NCI-H146 (cell line): ENCODE measurements around the gene PLXNC1.
A peak's percentile ranks its signal among the peaks of the same experiment; 100 is the strongest.

ENCODE experiments used
- DNase-seq: peaks from one replicate; lab custom pipeline; 2025; lab: John Stamatoyannopoulos, UW

The PLXNC1 gene

DNA sequence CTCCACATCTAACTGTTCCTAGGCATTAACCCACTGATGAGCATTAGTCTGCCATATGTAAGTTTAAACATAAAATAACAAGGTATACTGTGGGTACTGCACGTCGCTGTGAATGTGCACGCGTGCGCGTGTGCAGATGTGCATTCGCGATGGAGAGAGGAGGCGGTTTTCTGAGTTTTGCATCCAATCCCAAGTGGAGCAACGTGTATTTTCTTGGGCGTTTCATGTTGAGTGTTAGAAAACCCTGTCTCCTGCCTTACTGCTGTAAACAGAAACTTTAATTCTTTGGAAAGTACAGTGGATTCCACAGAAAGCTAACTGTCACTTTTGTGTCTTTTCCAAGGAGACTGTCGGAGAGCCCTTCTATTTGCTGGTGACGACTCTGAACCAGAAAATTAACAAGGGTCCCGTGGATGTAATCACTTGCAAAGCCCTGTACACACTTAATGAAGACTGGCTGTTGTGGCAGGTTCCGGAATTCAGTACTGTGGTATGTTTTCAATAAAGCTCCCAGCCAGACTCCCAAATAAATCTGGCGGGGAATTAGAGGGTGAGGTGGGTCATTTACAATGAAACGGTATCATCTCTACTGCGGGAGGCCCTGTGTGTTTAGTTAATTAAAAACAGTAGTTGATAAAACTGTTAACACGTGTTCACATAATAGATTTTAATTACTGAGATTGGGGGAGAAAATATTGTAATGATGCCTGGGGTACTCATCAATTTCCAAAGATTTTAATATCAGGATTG, 116.5 kb downstream of the PLXNC1 start:
- DNase-seq = no peak

DNA sequence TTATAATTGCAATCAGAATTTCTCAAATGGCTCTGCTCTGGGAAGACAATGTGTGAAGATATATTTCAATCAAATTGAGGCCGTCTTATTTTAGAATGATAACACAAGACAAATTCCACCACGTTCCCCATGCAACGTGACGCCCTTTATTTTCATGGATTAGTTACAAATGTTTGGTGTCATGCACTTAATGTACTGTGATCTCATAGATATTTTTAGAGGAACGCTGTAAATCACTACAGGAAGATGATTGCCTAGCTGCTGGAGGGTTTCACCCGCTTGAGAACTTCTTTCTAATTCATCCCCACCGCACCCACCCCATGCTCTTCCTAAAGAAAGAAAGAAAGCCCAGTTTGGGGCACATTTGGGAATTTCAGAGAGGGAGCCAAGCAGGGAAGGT, 117.2 kb downstream of the PLXNC1 start:
- no peak for DNase-seq

GRCh38 chr12:94265966-94266745, 117.8 kb downstream of the PLXNC1 start:
- no peak for DNase-seq

GRCh38 chr12:94266796-94267536, 118.6 kb downstream of the PLXNC1 start:
- DNase-seq = no peak

GRCh38 chr12:94267537-94267872, 119.1 kb downstream of the PLXNC1 start:
- no peak for DNase-seq

- DNase-seq = no peak
Observed at GRCh38 chr12:94267921-94268471, 119.6 kb downstream of the PLXNC1 start.

DNA sequence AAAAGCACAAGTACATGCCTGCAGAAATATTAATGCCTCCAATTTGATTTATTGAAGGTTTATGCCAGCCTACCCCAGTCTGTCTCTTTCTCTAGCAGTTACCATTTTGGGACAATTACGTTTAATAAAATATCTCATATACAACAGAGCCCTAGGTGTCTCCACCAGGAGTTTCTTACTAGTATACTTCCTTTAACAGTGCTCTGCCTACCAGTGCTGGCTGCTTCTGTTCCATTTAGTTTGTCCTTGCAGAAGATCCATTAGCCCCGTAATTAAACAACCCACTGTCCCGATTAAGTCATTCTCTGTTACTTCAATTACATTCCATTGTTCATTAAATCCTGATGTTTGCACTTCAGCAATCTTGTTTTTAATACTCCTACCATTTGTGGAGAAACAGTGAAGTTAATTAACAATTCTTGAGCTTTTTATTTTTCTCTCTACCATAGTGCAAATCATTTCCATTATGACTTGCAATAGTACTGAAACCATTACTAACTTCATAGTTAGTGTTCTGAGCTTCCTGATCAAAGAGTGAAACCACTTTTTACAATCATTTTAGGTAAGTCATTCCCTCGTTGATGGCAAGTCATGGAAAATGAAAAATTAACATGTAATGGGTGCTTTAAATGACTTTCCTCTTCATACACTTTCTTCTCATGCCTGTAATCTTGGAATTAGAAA, 121.1 kb downstream of the PLXNC1 start:
- DNase-seq = no peak

- DNase-seq = no peak
Observed at GRCh38 chr12:94271351-94271750, 123.0 kb downstream of the PLXNC1 start.

DNA sequence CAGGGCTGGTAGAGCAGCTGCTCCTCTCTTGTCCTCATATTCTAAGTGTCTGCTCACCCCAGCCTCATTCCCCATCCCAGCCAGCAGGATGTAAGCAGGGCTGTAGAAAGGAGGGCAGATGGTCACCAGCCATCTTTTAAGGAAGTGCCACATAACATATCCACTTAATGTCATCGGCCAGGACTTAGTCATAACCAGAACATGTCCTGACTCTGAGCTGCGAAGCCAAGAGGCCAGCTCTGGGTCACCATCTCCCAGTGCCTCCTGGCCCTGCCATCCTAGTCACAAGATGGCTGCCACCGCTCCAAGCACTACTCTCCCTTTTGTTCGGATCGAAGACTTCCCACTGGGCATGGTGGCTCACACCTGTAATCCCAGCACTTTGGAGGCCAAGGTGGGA, 123.9 kb downstream of the PLXNC1 start:
- no peak for DNase-seq

- DNase-seq = no peak
Observed at GRCh38 chr12:94273272-94273671, 124.9 kb downstream of the PLXNC1 start.

DNA sequence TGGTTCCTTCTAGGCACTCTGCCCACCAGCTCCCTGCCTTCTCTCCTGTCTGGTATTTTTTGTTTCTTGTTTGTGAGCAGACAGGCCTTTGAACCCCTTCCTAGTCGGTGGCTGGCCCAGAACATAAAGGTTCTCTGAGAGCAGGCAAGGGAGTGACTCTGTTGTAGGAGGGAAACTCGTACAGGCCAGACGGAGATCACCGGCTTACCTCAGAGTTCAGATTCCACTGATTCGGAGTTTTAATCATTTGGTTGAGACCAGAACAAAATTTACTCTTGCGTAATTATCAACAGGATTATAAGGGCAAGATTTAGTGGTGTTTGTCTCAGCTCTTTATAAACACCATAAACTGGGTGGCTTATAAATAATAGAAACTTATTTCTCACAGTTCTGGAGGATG, 128.3 kb downstream of the PLXNC1 start:
- DNase-seq = no peak

DNA sequence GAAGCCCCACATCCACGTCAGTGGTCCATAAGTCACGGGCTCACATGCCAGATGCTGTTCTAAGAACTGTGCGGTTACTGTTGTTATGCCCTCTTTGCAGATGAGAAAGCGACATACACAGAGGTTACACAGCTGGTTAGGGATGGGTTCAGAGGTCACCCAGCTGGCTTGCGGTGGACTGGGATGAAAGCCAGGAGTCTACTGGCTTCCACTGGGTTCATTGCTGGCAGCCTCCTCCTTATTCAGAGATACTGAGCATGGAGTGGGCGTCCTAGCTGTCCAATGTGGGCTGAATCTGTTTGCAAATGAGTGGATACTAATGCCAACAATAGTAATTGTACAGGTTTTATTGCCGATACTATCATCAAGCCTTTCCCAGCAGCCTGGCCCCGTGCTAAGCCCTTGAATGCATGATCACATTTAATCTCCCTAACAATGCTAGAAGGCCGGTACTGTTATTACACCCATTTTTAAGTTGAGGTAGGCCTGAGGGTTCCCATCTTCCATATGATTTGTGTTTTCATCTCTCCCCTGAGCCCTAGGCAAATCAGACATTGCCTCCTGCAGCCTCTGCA, 129.1 kb downstream of the PLXNC1 start:
- no peak for DNase-seq

DNA sequence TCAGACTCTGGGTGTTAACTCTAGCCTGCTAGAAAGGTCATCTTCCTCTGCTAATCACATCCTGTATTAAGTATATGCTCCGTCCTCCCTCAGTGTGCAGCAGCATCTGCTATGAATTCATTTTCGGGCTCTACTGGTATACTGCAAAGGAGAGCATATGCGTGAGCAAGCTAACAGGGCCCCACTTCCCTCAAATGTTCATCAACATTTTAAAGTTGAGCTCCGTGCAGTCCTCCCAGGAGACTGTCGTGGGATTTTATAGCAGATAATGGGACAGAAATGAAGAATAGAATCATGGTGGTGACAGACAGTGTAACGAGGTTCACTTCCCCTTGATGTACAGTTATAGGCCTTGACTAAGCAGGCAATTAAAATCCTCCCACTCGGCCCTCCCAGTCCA, 131.7 kb downstream of the PLXNC1 start:
- no peak for DNase-seq

DNA sequence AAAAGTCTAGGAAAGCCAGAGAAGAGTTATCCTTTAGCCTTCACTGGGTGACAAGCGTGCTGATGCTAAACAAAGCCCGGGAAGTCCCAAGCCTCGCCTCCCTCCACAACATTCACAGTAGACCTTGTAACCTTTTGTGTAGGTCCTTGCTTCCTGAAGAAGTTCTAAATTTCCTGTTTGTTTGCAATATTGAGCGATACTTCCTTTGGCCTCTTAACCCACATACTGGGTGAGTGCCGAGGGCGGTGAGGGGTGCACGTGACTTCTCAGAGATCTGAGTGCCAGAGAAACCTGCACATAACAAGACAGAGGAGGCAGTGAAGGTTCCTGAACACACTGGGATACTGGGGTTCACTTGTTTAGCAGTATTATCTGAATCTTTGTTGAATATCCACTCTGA, 134.3 kb downstream of the PLXNC1 start:
- DNase-seq = no peak

DNA sequence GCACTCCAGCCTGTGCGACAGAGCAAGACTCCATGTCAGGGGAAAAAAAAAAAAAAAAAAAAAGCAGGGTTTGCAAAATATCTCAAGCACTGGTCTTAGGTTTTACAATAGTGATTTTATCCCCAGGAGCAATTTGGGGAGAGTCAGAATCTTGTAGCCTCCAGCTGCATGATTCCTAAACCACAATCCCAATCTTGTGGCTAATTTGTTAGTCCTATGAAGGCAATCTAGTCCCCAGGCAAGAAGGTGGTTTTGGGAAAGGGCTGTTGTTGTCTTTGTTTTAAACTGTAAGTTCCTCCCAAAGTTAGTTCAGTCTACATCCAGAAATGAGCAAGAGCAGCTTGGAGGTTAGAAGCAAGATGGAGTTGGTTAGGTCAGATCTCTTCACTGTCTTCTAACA, 135.7 kb downstream of the PLXNC1 start:
- DNase-seq = no peak

- DNase-seq = no peak
Observed at GRCh38 chr12:94284859-94285258, 136.5 kb downstream of the PLXNC1 start.

DNA sequence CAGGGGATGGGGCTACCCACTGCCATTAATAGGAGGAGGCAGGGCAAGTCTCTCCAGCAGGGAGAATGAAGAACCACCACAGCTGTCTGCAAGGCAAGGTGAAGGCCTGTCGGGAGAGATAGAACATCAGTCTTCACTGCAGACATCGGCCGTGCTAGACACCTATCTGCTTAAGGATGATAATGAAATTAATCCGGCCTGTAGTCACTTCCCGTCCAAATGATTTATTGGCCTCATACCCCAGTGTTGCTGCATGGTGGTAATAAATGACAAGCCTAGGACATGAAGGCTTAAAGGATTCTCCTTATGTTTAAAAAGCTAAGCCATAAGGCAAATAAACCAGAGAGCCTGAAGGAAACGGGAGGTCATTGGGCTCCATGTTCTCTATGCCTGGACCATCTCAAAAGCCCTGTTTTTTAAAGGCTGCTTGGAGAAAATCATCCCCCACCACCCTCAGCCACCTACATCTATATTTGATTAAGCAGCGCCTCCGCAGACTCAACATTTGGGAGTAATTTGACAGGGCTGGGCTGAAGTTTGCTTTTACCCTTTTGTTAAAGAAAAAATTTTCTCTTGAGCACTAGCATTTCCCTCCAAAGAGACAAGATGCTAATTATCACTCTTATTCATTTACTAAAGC, 137.7 kb downstream of the PLXNC1 start:
- no peak for DNase-seq

GRCh38 chr12:94286583-94287244, 138.3 kb downstream of the PLXNC1 start:
- no peak for DNase-seq

DNA sequence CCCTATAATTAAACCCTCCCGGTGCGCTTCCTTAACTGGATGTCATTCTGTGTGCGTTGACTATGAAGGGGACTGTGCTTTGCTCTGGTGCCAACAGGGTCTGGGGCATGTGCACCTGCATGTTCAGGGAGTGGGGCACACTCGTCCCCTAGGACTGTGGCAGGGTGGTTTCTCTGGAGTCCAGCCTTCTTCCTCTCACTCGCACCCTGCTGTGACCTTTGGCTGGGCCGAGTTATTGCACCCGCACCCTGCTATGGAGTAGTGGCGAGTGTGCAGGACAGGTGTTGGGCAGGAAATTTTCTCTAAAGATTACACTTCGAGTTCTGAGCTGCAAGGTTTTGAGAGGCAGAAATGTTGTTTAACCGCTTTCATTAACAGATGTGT, 138.9 kb downstream of the PLXNC1 start:
- peak; percentile 24 for DNase-seq

DNA sequence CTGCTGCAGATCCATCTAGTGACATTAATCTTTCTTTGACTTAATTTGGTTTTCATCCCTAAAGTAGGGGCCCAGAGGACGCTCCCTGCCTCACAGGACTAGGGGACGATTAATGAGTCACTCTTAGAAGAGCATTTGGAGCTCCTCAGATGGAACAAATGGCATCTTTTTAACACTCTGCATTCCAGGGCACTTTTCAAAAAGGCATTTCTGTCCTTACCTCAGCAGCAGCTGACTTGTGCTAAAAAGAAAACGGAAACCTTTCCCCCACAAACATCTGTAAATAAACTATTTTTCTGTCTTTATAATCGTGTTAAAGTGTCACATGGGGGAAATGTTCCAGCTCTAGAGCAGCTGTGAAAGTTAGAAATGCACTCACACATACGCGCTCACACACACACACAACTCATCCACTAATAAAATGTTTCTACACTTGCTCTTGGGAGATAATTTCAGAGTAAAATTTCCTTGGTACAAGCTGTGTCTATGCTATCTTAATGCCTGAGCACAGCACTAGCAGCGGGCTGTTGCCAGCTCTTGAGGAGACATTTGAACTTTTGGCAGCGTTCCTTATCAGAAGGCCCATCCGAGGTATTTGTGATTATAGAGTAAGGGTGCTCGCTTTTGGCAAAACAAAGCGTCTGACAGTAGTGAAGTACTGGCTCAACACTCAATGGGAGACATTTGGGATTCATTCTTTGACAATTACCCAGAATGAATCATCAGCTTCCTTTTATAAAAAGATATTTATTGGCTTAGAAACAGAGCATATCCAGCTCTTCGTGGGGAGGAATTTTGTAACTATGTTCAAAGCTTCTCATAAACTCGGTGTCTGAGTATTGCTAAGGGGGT, 141.3 kb downstream of the PLXNC1 start:
- DNase-seq = no peak
